HepG2 (cell line): ENCODE measurements around the gene PTPRN. TPM values are rescaled to one million over a fixed set of nuclear protein-coding genes. Genes with fewer than 3 reads are reported as not detected.

Experiments
- CERS6 ChIP-seq: sonication (generic); formaldehyde crosslinking; IDR thresholded peaks from 2 replicates; pipeline ENCODE4 v1.5.0; 2020; ENCODE audit warnings: missing genetic modification reagents
- GMEB2 ChIP-seq: IDR thresholded peaks from 2 replicates; pipeline ENCODE4 v1.6.1; 2016; ENCODE audit warnings: missing biosample characterization, missing genetic modification reagents, low read depth
- HNRNPH1 ChIP-seq: fragments of 200-400 bp; formaldehyde crosslinking; optimal IDR thresholded peaks from 2 replicates; pipeline ENCODE3; 2017; ENCODE audit warnings: mild to moderate bottlenecking, low read depth, low read length
- MIER3 ChIP-seq: IDR thresholded peaks from 2 replicates; pipeline ENCODE4 v1.6.1; 2016; ENCODE audit warnings: missing compliant biosample characterization, borderline replicate concordance
- MYPOP ChIP-seq: sonication (generic); formaldehyde crosslinking; IDR thresholded peaks from 2 replicates; pipeline ENCODE4 v1.8.1; 2023; ENCODE audit warnings: mild to moderate bottlenecking, moderate library complexity, missing genetic modification reagents
- NFIB ChIP-seq: sonication (generic); formaldehyde crosslinking; IDR thresholded peaks from 2 replicates; pipeline ENCODE4 v1.9.0; 2021; ENCODE audit warnings: missing genetic modification reagents, mild to moderate bottlenecking, borderline replicate concordance
- PHF8 ChIP-seq: sonication (generic); formaldehyde crosslinking; IDR thresholded peaks from 2 replicates; pipeline ENCODE4 v1.5.0; 2020; ENCODE audit warnings: missing genetic modification reagents
- PRDM4 ChIP-seq: sonication (generic); formaldehyde crosslinking; IDR thresholded peaks from 2 replicates; pipeline ENCODE4 v1.9.0; 2021; ENCODE audit warnings: missing genetic modification reagents, borderline replicate concordance
- SMAD9 ChIP-seq: sonication (generic); formaldehyde crosslinking; IDR thresholded peaks from 2 replicates; pipeline ENCODE4 v1.5.1; 2020; ENCODE audit warnings: mild to moderate bottlenecking, missing genetic modification reagents
- SMARCC2 ChIP-seq: fragments of 450-650 bp; IDR thresholded peaks from 2 replicates; pipeline ENCODE4 v1.6.1; 2017; ENCODE audit warnings: antibody characterized with exemption, mild to moderate bottlenecking
- SP5 ChIP-seq: IDR thresholded peaks from 2 replicates; pipeline ENCODE4 v1.6.1; 2016; ENCODE audit warnings: low read depth, borderline replicate concordance
- SRY ChIP-seq: sonication (generic); formaldehyde crosslinking; IDR thresholded peaks from 2 replicates; pipeline ENCODE4 v1.8.0; 2022; ENCODE audit warnings: mild to moderate bottlenecking, missing genetic modification reagents
- TMF1 ChIP-seq: sonication (generic); formaldehyde crosslinking; IDR thresholded peaks from 2 replicates; pipeline ENCODE4 v1.8.1; 2022; ENCODE audit warnings: low read depth, missing genetic modification reagents
- YEATS4 ChIP-seq: sonication (generic); formaldehyde crosslinking; IDR thresholded peaks from 2 replicates; pipeline ENCODE4 v1.4.0; 2020; ENCODE audit warnings: missing genetic modification reagents, borderline replicate concordance
- ZNF160 ChIP-seq: sonication (generic); formaldehyde crosslinking; IDR thresholded peaks from 2 replicates; pipeline ENCODE4 v1.8.0; 2022; ENCODE audit warnings: mild to moderate bottlenecking, inconsistent platforms, missing genetic modification reagents
- ZNF317 ChIP-seq: sonication (generic); formaldehyde crosslinking; IDR thresholded peaks from 2 replicates; pipeline ENCODE4 v1.5.0; 2020; ENCODE audit warnings: mild to moderate bottlenecking, missing genetic modification reagents
- ZNF720 ChIP-seq: sonication (generic); formaldehyde crosslinking; IDR thresholded peaks from 2 replicates; pipeline ENCODE4 v1.4.0; 2020; ENCODE audit warnings: missing genetic modification reagents
- ZNF775 ChIP-seq: sonication (generic); formaldehyde crosslinking; IDR thresholded peaks from 2 replicates; pipeline ENCODE4 v1.4.0; 2020; ENCODE audit warnings: missing genetic modification reagents, mild to moderate bottlenecking, moderate library complexity, borderline replicate concordance
- ZNF790 ChIP-seq: sonication (generic); formaldehyde crosslinking; IDR thresholded peaks from 2 replicates; pipeline ENCODE4 v1.8.0; 2022; ENCODE audit warnings: missing genetic modification reagents, mild to moderate bottlenecking, borderline replicate concordance
- ZNF883 ChIP-seq: sonication (generic); formaldehyde crosslinking; IDR thresholded peaks from 2 replicates; pipeline ENCODE4 v1.5.1; 2020; ENCODE audit warnings: mild to moderate bottlenecking, missing genetic modification reagents; ENCODE audit errors: not compliant biosample characterization
- ZSCAN12 ChIP-seq: sonication (generic); formaldehyde crosslinking; IDR thresholded peaks from 2 replicates; pipeline ENCODE4 v1.9.0; 2021; ENCODE audit warnings: mild to moderate bottlenecking, missing genetic modification reagents
- ZSCAN31 ChIP-seq: sonication (generic); formaldehyde crosslinking; IDR thresholded peaks from 2 replicates; pipeline ENCODE4 v1.5.0; 2020; ENCODE audit warnings: low read depth, mild to moderate bottlenecking, missing genetic modification reagents
- polyA plus RNA-seq, 8 experiments: library from polyadenylated mRNA; depleted of rRNA in 3 of 8; stranded (reverse) in 7 of 8; unstranded in 1 of 8; fragments of >200 nt; fragmentation: Illumina TruSeq in 4 of 8; extraction: Trizol in 4 of 8; gene quantifications; 2 replicates each; pipeline versions ENCODE4 v1.2.1 to v1.2.3, GENCODE V29; 2011 to 2016; ENCODE audit warnings: low read depth in 4 of 8, missing spikeins in 1 of 8, mixed read lengths in 1 of 8; ENCODE audit not compliant: insufficient read depth in 1 of 8
- total RNA-seq, 5 experiments: library from RNA; depleted of rRNA; stranded (reverse); fragments of >200 nt; fragmentation: Illumina TruSeq; extraction: Trizol; gene quantifications; 2 replicates each; pipeline ENCODE4 v1.2.3, GENCODE V29; 2016; ENCODE audit warnings: low read depth in 1 of 5

The PTPRN gene
- total and polyA plus RNA-seq, 2 of the 13 experiments (the other 11 are each of a cell fraction or from before 2014, with no cell fraction given), result 0.26 TPM; not detected in 1

DNA sequence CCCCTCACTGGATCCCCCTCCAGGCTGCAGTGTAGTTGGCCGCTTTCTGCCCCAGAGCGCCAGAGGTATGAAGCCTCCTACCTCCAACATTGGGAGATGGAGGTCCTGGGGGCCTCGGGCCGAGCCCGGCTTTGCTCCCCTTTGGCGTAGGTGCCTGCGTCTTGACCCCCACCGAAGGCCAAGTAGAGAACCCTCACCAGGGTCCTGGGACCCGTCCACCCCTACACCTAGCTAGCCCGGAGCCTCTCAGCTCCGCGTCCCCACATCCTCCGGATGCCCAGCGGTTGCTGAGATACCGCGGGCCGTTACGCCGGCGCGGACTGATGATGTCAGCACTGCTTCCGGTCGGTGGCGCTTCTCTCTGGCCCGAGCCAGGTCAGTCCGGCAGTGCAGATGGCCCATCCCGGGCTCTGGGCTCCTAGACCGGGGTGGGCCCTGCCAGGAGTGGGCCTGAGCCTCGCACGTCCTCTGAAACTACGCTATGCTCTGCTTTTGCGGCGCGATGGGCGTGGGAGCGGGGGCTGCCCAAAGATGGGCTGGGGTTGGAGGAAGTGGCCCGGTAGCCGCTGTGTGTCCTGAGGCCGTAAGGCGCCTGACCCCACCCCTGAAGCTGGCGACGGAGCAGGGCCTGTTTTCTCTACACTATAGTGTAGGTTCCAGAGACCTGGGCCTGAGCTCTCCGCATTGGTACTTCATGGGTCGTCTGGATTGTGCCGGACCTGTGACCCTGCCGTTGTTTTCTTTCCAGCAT is 63.9 kb downstream of the PTPRN start, which contains the start of the genes GLB1L and STK16 (continued):
- no peak for TF ChIP-seq ZSCAN12 (CRISPR knock-in tag)
- TF ChIP-seq ZSCAN31 (CRISPR knock-in tag), result peak; percentile 87; the same call in 1 of the 2 replicates
- TF ChIP-seq SMAD9 (CRISPR knock-in tag), result 0 out of 2 replicates have a peak, but pooled peaks have one; percentile 63
- no peak for TF ChIP-seq MYPOP (CRISPR knock-in tag)
- peak; percentile 75 for TF ChIP-seq GMEB2 (CRISPR knock-in tag)
- TF ChIP-seq YEATS4 (CRISPR knock-in tag), result peak; percentile 95
- TF ChIP-seq ZNF720 (CRISPR knock-in tag), result no peak
- no peak for TF ChIP-seq TMF1 (CRISPR knock-in tag)
- TF ChIP-seq MIER3 (CRISPR knock-in tag), result peak; percentile 85; the same call in 1 of the 2 replicates
- peak; percentile 66; the same call in 1 of the 2 replicates for TF ChIP-seq ZNF790
- peak; percentile 100 for TF ChIP-seq PHF8 (CRISPR knock-in tag)
- no peak for TF ChIP-seq NFIB (CRISPR knock-in tag)
- TF ChIP-seq ZNF775 (CRISPR knock-in tag), result no peak
- 0 out of 2 replicates have a peak, but pooled peaks have one; percentile 61 for TF ChIP-seq CERS6
- no peak for TF ChIP-seq HNRNPH1
- peak; percentile 96 for TF ChIP-seq ZNF883 (CRISPR knock-in tag)
- TF ChIP-seq SP5, result 0 out of 2 replicates have a peak, but pooled peaks have one; percentile 60
- TF ChIP-seq PRDM4 (CRISPR knock-in tag), result peak; percentile 75; the same call in 1 of the 2 replicates
- TF ChIP-seq ZNF160 (CRISPR knock-in tag), result peak; percentile 47; the same call in 1 of the 2 replicates
- peak; percentile 96; the same call in 1 of the 2 replicates for TF ChIP-seq SRY (CRISPR knock-in tag)
- TF ChIP-seq SMARCC2, result no peak
- peak; percentile 68; the same call in 1 of the 2 replicates for TF ChIP-seq ZNF317 (CRISPR knock-in tag)
